GM18499 (cell line): ENCODE data around the gene INSR.
"Not testable (repeated sequence)": the region's sequence is repeated elsewhere in the genome, so short reads cannot be mapped to it uniquely, and the experiment has no call there.

Source experiments
- ATAC-seq: cut with Tn5 transposase; IDR thresholded peaks from one replicate; pipeline ENCODE4 v1.9.1; 2021; ENCODE audit warnings: moderate number of reproducible peaks; ENCODE audit not compliant: insufficient read depth, unreplicated experiment

The INSR gene

GRCh38 chr19:7106711-7107657 is 187.2 kb downstream of the INSR start:
- ATAC-seq = no peak

- ATAC-seq = no peak
Observed at GRCh38 chr19:7104747-7105447, 189.3 kb downstream of the INSR start.

- no peak for ATAC-seq
Observed at GRCh38 chr19:7101498-7102253, 192.5 kb downstream of the INSR start.

GRCh38 chr19:7099597-7099921 is 194.7 kb downstream of the INSR start:
- no peak for ATAC-seq

- peak; percentile 59 for ATAC-seq
Observed at GRCh38 chr19:7098701-7099596, 195.3 kb downstream of the INSR start.

DNA sequence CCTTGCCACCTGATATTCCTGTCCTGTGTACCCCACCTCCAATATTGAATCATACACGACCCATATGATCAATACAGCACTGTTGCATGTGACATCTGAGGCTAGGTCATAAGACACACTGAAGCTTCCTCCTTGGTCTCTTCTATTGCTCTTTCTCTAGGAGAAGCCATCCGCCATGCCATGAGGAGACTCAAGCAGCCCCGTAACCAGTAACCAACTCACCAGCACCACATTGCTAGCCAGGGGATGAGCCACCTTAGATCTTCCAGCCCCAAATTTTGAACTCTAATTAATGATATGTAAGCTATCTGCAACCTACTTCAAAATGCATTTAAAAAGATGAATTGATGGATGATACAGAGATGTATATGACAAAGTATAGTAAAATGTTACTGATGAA is 196.1 kb downstream of the INSR start:
- no peak for ATAC-seq

DNA sequence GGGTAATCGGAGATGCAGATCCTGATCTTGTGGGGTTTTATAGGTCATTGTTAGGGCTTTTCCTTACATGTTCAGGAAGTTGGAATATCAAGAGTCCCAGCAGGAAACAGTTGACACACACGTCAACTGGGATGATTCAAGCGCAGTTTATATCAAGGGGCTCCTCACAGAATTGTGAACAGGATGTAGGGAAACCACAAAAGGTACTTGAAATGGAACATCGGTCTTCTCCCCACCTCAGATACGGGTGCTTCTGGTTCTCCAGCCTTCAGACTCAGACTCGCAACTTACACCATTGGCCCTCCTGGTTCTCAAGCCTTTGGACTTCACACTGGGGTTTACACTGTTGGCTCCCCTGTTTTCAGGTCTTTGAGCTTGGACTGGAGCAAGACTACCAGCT is 205.2 kb downstream of the INSR start:
- no peak for ATAC-seq

- ATAC-seq = no peak
Observed at GRCh38 chr19:7083076-7083956, 210.9 kb downstream of the INSR start.

DNA sequence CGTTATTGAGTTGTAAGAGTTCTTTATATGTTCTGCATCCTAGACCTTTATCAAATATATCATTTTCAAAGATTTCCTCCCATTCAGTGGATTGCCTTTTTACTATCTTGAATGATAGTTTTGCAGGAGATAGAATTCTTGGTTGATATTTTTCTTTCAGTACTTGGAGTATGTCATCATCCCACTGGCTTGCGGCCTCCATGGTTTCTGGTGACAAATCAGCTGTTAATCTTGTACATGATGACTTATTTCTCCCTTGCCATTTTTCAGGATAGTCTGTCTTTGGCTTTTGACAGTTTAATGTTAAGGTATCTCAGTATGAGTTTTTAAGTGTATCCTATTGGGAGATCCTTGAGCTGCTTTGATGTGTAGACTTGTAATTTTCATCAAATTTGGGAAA is 216.2 kb downstream of the INSR start:
- ATAC-seq = no peak

- ATAC-seq = no peak
Observed at GRCh38 chr19:7076151-7076550, 218.1 kb downstream of the INSR start.

DNA sequence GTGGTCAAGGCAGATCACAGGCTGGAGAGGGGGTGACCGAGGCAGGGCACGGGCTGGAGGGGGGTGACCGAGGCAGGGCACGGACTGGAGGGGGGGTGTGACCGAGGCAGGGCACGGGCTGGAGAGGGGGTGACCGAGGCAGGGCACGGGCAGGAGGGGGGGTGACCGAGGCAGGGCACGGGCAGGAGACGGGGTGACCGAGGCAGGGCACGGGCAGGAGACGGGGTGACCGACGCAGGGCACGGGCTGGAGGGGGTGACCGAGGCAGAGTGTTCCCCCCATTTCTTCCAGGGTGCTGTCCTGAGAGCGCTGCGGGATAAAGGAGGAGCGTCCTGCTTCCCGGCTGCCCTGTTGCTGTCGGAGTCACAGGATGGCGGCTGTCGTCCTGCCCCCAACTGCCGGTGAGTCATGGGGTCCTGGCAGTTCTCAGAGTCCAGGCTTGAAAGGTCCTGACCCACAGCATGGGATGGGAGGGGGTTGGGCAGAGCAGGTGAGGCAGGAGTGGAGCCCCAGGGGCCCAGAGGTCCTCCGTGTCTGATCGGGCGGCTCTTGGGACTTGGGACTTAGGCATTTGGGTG is 219.4 kb downstream of the INSR start:
- no peak for ATAC-seq

DNA sequence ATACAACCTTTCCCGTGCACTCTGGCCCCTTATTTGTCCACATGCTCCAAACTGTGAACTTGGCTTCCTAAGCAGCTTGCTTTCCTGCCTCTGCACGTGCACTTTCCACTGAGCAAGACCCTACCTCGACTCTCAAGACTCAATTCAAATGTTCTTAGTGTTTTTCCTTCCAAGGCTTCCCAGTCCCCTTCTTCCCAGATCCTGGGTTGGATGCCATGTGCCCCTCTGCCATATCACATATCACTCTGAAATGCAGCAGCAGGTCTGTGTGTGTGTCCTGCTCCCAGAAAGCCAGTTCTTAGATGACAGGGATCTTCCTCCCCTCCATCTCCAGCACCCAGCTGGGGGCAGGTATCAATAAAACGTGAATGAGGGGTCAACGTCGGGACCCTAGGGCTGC is 221.7 kb downstream of the INSR start:
- no peak for ATAC-seq

DNA sequence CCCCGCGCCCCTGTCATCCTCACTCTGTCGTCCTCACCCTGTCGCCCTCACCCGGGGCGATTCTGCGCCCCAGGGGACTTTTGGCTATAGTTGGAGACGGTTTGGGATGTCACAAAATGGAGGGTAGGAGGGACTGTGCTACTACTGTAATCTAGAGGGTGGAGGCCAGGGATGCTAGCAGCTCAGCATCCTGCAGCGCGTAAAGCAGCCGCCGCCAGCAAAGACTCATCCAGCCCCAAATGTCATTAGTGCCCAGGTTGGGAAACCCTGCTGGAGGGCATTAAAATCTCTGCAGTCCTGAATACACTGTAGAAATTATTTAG is 224.3 kb downstream of the INSR start:
- no peak for ATAC-seq

GRCh38 chr19:7069042-7069903 is 224.9 kb downstream of the INSR start, which contains the start of gene ZNF557:
Gene ZNF557, plus strand, starts transcription at chr19:7069703. Its CDS starts 5,372 bp downstream, at chr19:7075075.
- peak; percentile 65 for ATAC-seq

- no peak for ATAC-seq
Observed at GRCh38 chr19:7068599-7068998, 225.6 kb downstream of the INSR start.

DNA sequence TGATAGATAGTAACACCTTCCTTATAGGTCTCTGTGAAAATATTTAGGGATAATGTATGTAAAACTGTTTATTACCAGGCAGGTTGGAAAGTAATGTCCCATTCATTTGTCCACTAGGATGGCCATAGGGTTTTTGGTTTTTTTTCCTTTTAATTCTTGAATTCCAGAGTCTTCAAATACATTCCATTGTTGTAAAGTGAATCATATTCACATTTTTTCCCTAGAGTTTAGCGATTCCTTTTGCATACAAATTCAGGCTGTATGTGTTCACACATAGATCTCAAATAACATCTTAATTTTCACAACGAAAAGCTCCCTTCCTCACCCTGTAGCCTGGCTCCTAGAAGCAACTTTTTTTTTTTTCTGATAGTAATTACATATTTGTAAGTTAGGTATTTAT is 226.5 kb downstream of the INSR start:
- ATAC-seq = no peak

- ATAC-seq = not testable (repeated sequence)
Observed at GRCh38 chr19:7067122-7067521, 227.1 kb downstream of the INSR start.
